ENCODE results near the gene KRT81.

- TF ChIP-seq CTCF (IDR thresholded peaks at IDR 0.05), result no peak
- no peak for TF ChIP-seq POLR2A (IDR thresholded peaks at IDR 0.05; ENCODE audit: low read depth)
Observed at GRCh38 chr12:52314511-52314910, 23.2 kb upstream of the KRT81 start.

Data from esophagus muscularis mucosa (tissue), 3 donors.